Stimulated activated CD8-positive, alpha-beta memory T cell treated with anti-CD3 and anti-CD28 coated beads, Interleukin-4, amount 100 ng/mL, for 48 hours (primary cell): ENCODE results near the gene PRSS33.

Source experiments
- DNase-seq: peaks from one replicate; pipeline ENCODE4 v3.0.0-alpha.2; 2020

PRSS33 gene

DNA sequence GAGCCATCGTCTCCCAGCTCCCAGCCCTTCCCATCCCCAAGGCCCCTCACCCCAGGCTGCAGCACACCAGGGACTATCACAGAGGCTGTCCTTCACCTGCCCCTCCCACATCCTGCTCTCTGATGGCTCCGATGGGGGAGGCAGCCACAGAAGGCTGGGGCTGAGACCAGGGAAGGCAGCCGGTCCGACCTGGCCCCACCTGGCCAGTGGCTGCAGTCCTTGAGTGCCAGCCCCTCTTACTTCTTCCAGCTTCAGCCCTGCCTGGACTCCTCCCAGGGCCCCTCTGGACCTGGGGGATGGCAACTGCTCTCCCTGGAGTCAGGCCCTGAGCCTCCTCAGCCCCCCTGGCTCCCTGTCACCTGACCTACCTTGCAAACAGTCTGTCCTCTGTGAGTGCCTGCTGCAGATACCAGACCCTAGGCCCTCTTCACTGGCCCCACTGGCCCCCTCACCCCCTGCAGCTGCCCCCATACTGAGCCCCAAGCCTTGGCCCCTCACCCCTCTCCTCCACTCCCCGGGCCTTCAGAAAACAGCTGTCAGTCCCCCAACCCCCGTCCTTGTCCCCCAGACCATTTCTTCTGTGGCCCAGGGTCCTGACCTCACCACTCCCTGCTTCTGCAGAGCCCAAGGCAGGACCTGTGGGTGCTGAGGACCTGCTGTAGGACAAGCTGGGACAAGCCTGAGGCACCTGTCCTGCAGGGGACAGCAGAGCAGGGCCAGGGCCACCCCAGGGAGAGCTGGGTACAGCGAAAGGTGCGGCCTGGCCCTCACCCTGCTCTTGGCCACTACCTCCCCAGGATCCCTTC, 47.5 kb downstream of the PRSS33 start:
- DNase-seq = no peak

DNA sequence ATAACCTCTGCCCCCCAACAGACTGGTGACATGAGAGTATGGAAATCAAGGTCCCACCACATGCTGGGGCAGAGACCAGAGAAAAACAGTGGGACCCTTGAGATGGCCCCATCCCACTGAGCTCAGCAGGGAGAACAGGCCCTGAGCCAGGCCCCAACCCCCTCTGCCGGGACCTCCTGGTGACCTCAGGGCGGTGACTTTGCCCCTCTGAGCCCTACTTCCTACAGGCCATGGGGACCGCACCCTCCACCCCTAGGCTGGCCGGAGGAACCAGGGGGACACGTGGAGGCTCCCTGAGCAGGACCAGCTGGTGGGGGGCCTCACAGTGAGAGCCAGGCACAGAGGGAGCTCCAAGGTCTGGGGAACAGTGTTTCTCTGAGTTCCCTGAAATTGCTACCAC, 48.7 kb downstream of the PRSS33 start:
- DNase-seq = no peak

DNA sequence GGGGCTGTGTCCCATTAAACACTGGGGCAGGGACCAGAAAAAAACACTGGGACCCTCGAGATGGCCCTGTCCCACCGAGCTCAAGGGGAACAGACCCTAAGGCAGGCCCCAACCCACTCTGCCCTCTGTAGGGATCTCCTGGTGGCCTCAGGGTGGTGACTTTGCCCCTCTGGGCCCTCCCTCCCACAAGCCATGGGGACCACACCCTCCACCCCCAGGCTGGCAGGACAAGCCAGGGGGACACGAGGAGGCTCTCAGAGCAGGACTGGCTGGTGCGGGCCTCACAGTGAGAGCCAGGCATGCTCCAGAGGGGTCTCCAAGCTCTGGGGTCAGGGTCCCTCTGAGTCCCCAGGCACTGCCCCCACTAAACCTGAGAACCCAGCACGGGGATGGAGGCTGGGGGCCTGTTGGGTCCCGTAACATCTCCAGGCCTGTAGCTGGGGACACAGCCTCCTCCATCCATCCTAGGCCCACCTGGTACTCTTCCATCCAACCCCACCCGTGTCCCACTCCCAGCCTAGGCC, 49.4 kb downstream of the PRSS33 start:
- DNase-seq = no peak

DNA sequence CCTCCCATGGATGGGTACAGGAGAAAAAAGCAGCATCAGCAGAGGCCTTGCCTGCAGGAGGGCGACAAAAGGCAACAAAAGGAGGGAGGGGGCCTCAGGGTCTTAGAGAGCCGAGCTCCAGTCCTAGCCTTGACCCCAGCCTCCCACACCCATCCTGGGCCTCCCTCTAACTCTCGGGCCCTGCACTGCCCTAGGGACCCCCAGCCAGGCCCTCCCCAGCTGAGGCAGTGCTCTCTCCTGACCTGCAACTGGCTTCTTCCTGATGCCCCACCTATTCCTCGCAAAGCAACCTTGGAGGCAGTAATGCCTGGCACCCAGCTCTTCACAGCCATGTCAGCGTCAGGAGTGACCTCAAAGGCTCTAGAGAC, 50.1 kb downstream of the PRSS33 start:
- no peak for DNase-seq

DNA sequence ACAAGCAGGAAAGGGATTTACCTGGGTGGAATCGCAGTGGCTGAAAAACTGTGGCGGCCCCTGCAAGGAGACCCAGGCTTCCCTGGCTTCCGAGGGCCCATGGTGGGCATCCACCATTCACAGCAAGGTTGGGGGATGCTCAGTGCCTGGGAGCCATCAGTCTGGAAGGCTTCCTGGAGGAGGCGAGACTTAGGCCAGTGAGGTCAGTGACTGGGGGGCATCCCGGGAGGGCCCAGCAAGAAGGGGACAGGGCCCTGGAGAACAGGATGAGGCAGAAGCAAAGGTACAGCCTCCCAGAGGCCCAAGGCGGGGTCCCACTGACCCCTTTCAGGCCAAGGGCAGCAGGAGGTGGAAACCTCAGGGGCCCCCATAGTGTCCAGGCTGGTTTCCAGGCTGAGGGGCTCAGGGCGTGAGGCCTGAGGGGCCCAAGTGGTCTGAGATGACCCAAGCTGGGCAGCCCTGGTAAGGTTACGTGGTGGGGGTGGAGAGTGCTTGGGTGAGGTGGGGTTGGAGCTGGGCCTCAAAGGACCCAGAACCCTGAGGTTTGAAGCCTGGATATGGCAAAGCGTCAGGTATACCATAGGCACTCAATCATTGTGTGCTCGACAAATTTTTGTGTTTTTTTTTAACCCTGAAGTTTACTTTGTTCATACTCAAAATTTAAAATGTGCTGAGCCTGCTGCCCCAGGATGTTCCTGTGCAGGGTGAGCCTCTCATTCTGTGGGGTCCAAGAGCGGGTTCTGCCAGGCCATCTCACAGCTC, 50.7 kb downstream of the PRSS33 start:
- no peak for DNase-seq

GRCh38 chr16:2734844-2735515, 52.4 kb downstream of the PRSS33 start:
- DNase-seq = no peak
